Amniotic epithelial cell (primary cell): ENCODE measurements around the gene PDE8A.
A peak's percentile ranks its signal among the peaks of the same experiment; 100 is the strongest.

ENCODE experiments used
- DNase-seq: peaks from one replicate; pipeline ENCODE4 v3.0.0-alpha.2; 2010; ENCODE audit warnings: low read depth

The PDE8A gene

GRCh38 chr15:84981711-84982300 lies at the start of gene PDE8A:
Gene PDE8A, plus strand, starts transcription at chr15:84981856. Its CDS starts 307 bp downstream, at chr15:84982163.
- DNase-seq, result peak; percentile 43

- DNase-seq, result no peak
Measured at GRCh38 chr15:84934942-84935729, 46.5 kb upstream of the PDE8A start.

- no peak for DNase-seq
Measured at GRCh38 chr15:84937144-84937543, 44.5 kb upstream of the PDE8A start.

- no peak for DNase-seq
Measured at GRCh38 chr15:84938726-84939125, 42.9 kb upstream of the PDE8A start.

- no peak for DNase-seq
Measured at GRCh38 chr15:84940399-84940798, 41.3 kb upstream of the PDE8A start.

GRCh38 chr15:84942456-84942855 lies 39.2 kb upstream of the PDE8A start:
- no peak for DNase-seq

GRCh38 chr15:84944311-84944710 lies 37.3 kb upstream of the PDE8A start:
- no peak for DNase-seq

GRCh38 chr15:84944861-84945260 lies 36.8 kb upstream of the PDE8A start:
- DNase-seq, result no peak

- no peak for DNase-seq
Measured at GRCh38 chr15:84946772-84947489, 34.7 kb upstream of the PDE8A start.

GRCh38 chr15:84947947-84948830 lies 33.5 kb upstream of the PDE8A start:
- peak; percentile 85 for DNase-seq

GRCh38 chr15:84949043-84949442 lies 32.6 kb upstream of the PDE8A start:
- DNase-seq, result peak; percentile 41

GRCh38 chr15:84949845-84950569 lies 31.6 kb upstream of the PDE8A start:
- no peak for DNase-seq

- no peak for DNase-seq
Measured at GRCh38 chr15:84950570-84951111, 31.0 kb upstream of the PDE8A start.

GRCh38 chr15:84951736-84952135 lies 29.9 kb upstream of the PDE8A start:
- DNase-seq, result no peak

GRCh38 chr15:84953136-84953535 lies 28.5 kb upstream of the PDE8A start:
- DNase-seq, result peak; percentile 51

GRCh38 chr15:84953726-84954125 lies 27.9 kb upstream of the PDE8A start:
- DNase-seq, result no peak

- peak; percentile 67 for DNase-seq
Measured at GRCh38 chr15:84955089-84955848, 26.4 kb upstream of the PDE8A start.

GRCh38 chr15:84956199-84956598 lies 25.5 kb upstream of the PDE8A start:
- DNase-seq, result no peak

GRCh38 chr15:84960391-84961113 lies 21.1 kb upstream of the PDE8A start:
- no peak for DNase-seq

- peak; percentile 96 for DNase-seq
Measured at GRCh38 chr15:84961114-84961452, 20.6 kb upstream of the PDE8A start.
